Activated naive CD4-positive, alpha-beta T cell treated with anti-CD3 and anti-CD28 coated beads, Interleukin-2, amount 10 ng/mL, durations not matched to agents 5 hours and 36 hours (primary cell): ENCODE results near the gene FUZ. TPM values are rescaled to one million over a fixed set of nuclear protein-coding genes. Genes with fewer than 3 reads are reported as not detected.

Source experiments
- microRNA-seq: library from miRNA; unstranded; fragments of <30 nt; microRNA quantifications from one replicate; pipeline ENCODE4 v1.2.0, GENCODE V29; 2022; ENCODE audit warnings: borderline microRNAs expressed, borderline replicate concordance
- total RNA-seq, 2 experiments: library from RNA; stranded (reverse); gene quantifications; one replicate each; pipeline ENCODE4 v1.2.3, GENCODE V29; 2021

FUZ gene
- 10 to 100 TPM; 15.4 to 16.7 TPM for total RNA-seq

GRCh38 chr19:49812997-49813861 lies at the start of gene FUZ:
Gene FUZ, minus strand, starts transcription at chr19:49813292. Its CDS starts 186 bp downstream, at chr19:49813106.

GRCh38 chr19:49850487-49851342 lies 37.6 kb upstream of the FUZ start, which contains the start of gene PTOV1:
Gene PTOV1, plus strand, starts transcription at chr19:49851159.

GRCh38 chr19:49817964-49818648 lies 5.0 kb upstream of the FUZ start, which contains the start of gene MED25:
Gene MED25, plus strand, starts transcription at chr19:49818289. Its CDS starts 53 bp downstream, at chr19:49818342.

GRCh38 chr19:49766930-49767299 lies 46.2 kb downstream of the FUZ start, which contains the start of gene AP2A1:
Gene AP2A1, plus strand, starts transcription at chr19:49767001. Its CDS starts 133 bp downstream, at chr19:49767134.

GRCh38 chr19:49763230-49763629 lies 49.9 kb downstream of the FUZ start, which contains the start of gene TSKS:
Gene TSKS, minus strand, starts transcription at chr19:49763306. Its CDS starts 59 bp downstream, at chr19:49763247.

Small RNA genes lying within 50 kb of the gene (microRNA-seq; reads per million reads assigned to microRNA genes)
- gene MIR4749 (1.3 reads per million), gene MIR6799 (not detected), gene MIR6800 (not detected)

Other genes with a start within 250 kb of the FUZ start
- gene NOSIP, start 232.7 kb downstream of the FUZ start, total RNA-seq, result 100 to 1,000 TPM; 408 to 414 TPM
- 1 to 10 TPM; 1.8 to 2.2 TPM for gene PRRG2, start 232.0 kb downstream of the FUZ start, total RNA-seq
- gene PRR12, start 222.1 kb downstream of the FUZ start, total RNA-seq, result 10 to 100 TPM; 39.3 to 40.8 TPM
- gene RRAS, start 173.1 kb downstream of the FUZ start, total RNA-seq, result 10 to 100 TPM; 13.7 to 13.8 TPM
- gene SCAF1, start 171.1 kb downstream of the FUZ start, total RNA-seq, result 10 to 100 TPM; 53.6 to 55.0 TPM
- gene IRF3, start 147.4 kb downstream of the FUZ start, total RNA-seq, result 100 to 1,000 TPM; 148 to 156 TPM
- 10 to 100 TPM; 47.4 to 50.9 TPM for gene BCL2L12, start 147.4 kb downstream of the FUZ start, total RNA-seq
- 100 to 1,000 TPM; 115 to 116 TPM for gene PRMT1, start 136.0 kb downstream of the FUZ start, total RNA-seq
- 1 to 10 TPM; 4.8 to 5.3 TPM for gene ADM5, start 123.7 kb downstream of the FUZ start, total RNA-seq
- gene CPT1C, start 122.2 kb downstream of the FUZ start, total RNA-seq, result 1 to 10 TPM; 1.3 to 1.6 TPM
- gene TSKS, start 50.0 kb downstream of the FUZ start, total RNA-seq, result 1 to 10 TPM; 1.2 to 1.7 TPM
- gene AP2A1, start 46.3 kb downstream of the FUZ start, total RNA-seq, result 10 to 100 TPM; 65.0 to 66.1 TPM
- gene MED25, start 5.0 kb upstream of the FUZ start, total RNA-seq, result 10 to 100 TPM; 49.9 to 51.3 TPM
- 10 to 100 TPM; 78.1 to 84.8 TPM for gene PTOV1, start 37.9 kb upstream of the FUZ start, total RNA-seq
- 100 to 1,000 TPM; 125 to 139 TPM for gene PNKP, start 54.3 kb upstream of the FUZ start, total RNA-seq
- gene AKT1S1, start 64.1 kb upstream of the FUZ start, total RNA-seq, result 10 to 100 TPM; 19.8 to 20.9 TPM
- gene TBC1D17, start 64.4 kb upstream of the FUZ start, total RNA-seq, result 10 to 100 TPM; 44.5 to 49.3 TPM
- gene IL4I1, start 83.6 kb upstream of the FUZ start, total RNA-seq, result 1 to 10 TPM; 2.4 to 3.7 TPM
- 10 to 100 TPM; 10.2 to 13.6 TPM for gene ATF5, start 115.9 kb upstream of the FUZ start, total RNA-seq
- 10 to 100 TPM; 88.2 to 99.8 TPM for gene NUP62, start 116.2 kb upstream of the FUZ start, total RNA-seq
- gene SIGLEC11, start 147.9 kb upstream of the FUZ start, total RNA-seq, result not detected
- 10 to 100 TPM; 72.0 to 72.6 TPM for gene VRK3, start 212.1 kb upstream of the FUZ start, total RNA-seq
- 10 to 100 TPM in 1 of 2 experiments, 1 to 10 TPM in 1; 8.4 to 10.4 TPM for gene ZNF473, start 212.7 kb upstream of the FUZ start, total RNA-seq